Measurements from ENCODE around the gene SEMA4G. TPM values are rescaled to one million over a fixed set of nuclear protein-coding genes. Genes with fewer than 3 reads are reported as not detected.

The SEMA4G gene
- total and polyA plus RNA-seq, 2 of the 8 experiments (the other 6 are each of a cell fraction or from before 2014, with no cell fraction given) = 7.1 to 18.2 TPM

DNA sequence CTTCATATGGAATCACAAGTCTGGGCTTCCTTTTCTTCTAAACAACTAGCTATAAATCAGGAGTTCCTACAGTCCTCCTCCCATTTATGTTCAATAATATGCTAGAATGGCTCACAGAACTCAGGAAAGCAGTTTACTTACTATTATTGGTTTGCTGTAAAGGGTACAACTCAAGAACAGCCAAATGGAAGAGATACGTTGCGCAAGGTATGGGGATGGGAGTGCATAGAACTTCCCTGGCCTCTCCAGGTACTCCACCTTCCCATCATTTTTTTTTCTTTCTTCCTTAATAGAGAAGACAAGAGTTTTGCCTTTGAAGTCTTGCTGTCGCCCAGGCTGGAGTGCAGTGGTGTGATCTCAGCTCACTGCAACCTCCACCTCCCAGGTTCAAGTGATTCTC, 27.1 kb upstream of the SEMA4G start:
- Histone ChIP-seq H3K4me2 (ENCODE audit: insufficient read depth in 1 of 2, low read depth in 2 of 2, low read length in 2 of 2) (no peak overlapping the region), H2BK20ac (ENCODE audit: low read length) (no peak overlapping the region), H4K5ac (ENCODE audit: insufficient read length, low read depth, low read length) (no peak overlapping the region), H3K9ac (replicated peaks in 1 of 4; ENCODE audit: extremely low read depth in 1 of 4, low read depth in 3 of 4, low read length in 3 of 4) (no peak overlapping the region), H3K36me3 (ENCODE audit: control insufficient read depth in 2 of 4, insufficient read depth in 4 of 4, low read length in 3 of 4) (peaks cover 5 to 69% (median 19%) of the 10 kb centered on the region in 4 experiments; a peak in 7 of 8 replicates), H2BK12ac (ENCODE audit: low read depth, low read length) (no peak overlapping the region), H2AK5ac (ENCODE audit: low read depth, low read length) (no peak overlapping the region), H3K4me3 (ENCODE audit: extremely low read depth in 1 of 4, insufficient read depth in 2 of 4, low read depth in 3 of 4, low read length in 4 of 4) (no peak overlapping the region), H3K4ac (replicated peaks; ENCODE audit: insufficient read length, low read depth, low read length) (no peak overlapping the region), H3K9me3 (ENCODE audit: insufficient read depth in 2 of 2, low read depth in 1 of 2, low read length in 1 of 2) (no peaks in the 10 kb centered on the region), H4K91ac (replicated peaks; ENCODE audit: insufficient read length, low read length) (no peak overlapping the region), H2AFZ (ENCODE audit: low read length) (no peak overlapping the region), H3K27ac (ENCODE audit: low read depth, low read length) (no peak overlapping the region), H2BK120ac (replicated peaks; ENCODE audit: low read depth, low read length) (no peak overlapping the region), H3K27me3 (replicated peaks in 1 of 4; ENCODE audit: control insufficient read depth in 3 of 4, extremely low read depth in 1 of 4, insufficient read depth in 3 of 4, low read length in 3 of 4) (no peaks in the 10 kb centered on the region), H3K4me1 (replicated peaks in 1 of 4; ENCODE audit: control insufficient read depth in 3 of 4, insufficient read depth in 4 of 4, low read length in 3 of 4) (no peaks in the 10 kb centered on the region), H3K14ac (ENCODE audit: insufficient read length) (no peak overlapping the region), H2BK15ac (ENCODE audit: low read length) (no peak overlapping the region), H4K8ac (ENCODE audit: extremely low read depth, insufficient read depth, low read length) (no peak overlapping the region), H4K20me1 (replicated peaks in 1 of 2; ENCODE audit: control insufficient read depth in 1 of 2, insufficient read depth in 2 of 2, low read length in 2 of 2) (no peaks in the 10 kb centered on the region), H3K23ac (ENCODE audit: insufficient read length) (no peak overlapping the region), H3K18ac (ENCODE audit: extremely low read depth, low read length) (no peak overlapping the region), H3K79me2 (ENCODE audit: control insufficient read depth in 1 of 2, insufficient read depth in 2 of 2, low read length in 2 of 2) (no peaks in the 10 kb centered on the region), H3K79me1 (ENCODE audit: low read depth, low read length) (no peaks in the 10 kb centered on the region), H3K56ac (replicated peaks; ENCODE audit: insufficient read length, low read depth, low read length) (no peak overlapping the region), H3K23me2 (ENCODE audit: low read depth, low read length) (peaks cover 2% of the 10 kb centered on the region; the same call in 1 of the 2 replicates), H2BK5ac (ENCODE audit: low read depth, low read length) (no peak overlapping the region)
- TF ChIP-seq SP4 (IDR thresholded peaks at IDR 0.05; ENCODE audit: low read length) = no peak
- TF ChIP-seq BACH1 (IDR thresholded peaks at IDR 0.05; ENCODE audit: low read length) = no peak
- TF ChIP-seq EZH2 (IDR thresholded peaks at IDR 0.05; ENCODE audit: low read depth, low read length, severe bottlenecking) = no peak
- TF ChIP-seq, protein P1, sequence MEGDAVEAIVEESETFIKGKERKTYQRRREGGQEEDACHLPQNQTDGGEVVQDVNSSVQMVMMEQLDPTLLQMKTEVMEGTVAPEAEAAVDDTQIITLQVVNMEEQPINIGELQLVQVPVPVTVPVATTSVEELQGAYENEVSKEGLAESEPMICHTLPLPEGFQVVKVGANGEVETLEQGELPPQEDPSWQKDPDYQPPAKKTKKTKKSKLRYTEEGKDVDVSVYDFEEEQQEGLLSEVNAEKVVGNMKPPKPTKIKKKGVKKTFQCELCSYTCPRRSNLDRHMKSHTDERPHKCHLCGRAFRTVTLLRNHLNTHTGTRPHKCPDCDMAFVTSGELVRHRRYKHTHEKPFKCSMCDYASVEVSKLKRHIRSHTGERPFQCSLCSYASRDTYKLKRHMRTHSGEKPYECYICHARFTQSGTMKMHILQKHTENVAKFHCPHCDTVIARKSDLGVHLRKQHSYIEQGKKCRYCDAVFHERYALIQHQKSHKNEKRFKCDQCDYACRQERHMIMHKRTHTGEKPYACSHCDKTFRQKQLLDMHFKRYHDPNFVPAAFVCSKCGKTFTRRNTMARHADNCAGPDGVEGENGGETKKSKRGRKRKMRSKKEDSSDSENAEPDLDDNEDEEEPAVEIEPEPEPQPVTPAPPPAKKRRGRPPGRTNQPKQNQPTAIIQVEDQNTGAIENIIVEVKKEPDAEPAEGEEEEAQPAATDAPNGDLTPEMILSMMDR (IDR thresholded peaks at IDR 0.05; ENCODE audit: control extremely low read depth in 1 of 3, insufficient read depth in 1 of 3, low read depth in 1 of 3, low read length in 3 of 3) = no peak
- TF ChIP-seq SP1 (IDR thresholded peaks at IDR 0.05; ENCODE audit: low read depth, low read length) = no peak
- no peak for TF ChIP-seq TCF12 (IDR thresholded peaks at IDR 0.05; ENCODE audit: low read depth, low read length)
- peak; percentile 28; the same call in 1 of the 2 replicates for TF ChIP-seq CEBPB (IDR thresholded peaks at IDR 0.05; ENCODE audit: low read depth, low read length)
- no peak for TF ChIP-seq BRCA1 (IDR thresholded peaks at IDR 0.05; ENCODE audit: low read depth, low read length)
- FAIRE-seq (no peak), DNase-seq (ENCODE audit: low read depth in 1 of 2, low spot score in 2 of 2) (no peak)
- 93% methylated on average over 3 of the region's 3 CpGs; no CpG with 5 or more reads in 1 of the 2 experiments for WGBS, 2 experiments (ENCODE audit: extremely low coverage in 1 of 2, insufficient coverage in 1 of 2, insufficient read length in 1 of 2, insufficient replicate concordance in 2 of 2, low coverage in 1 of 2, low lambda C conversion rate in 2 of 2, missing lambda C conversion rate in 1 of 2)
- ChIA-PET POLR2A (ENCODE audit: partially characterized antibody) (interaction anchor here (1.2 to 1.3 kb wide), 2 partner anchors 8 to 20 kb away, joined by 3 to 4 read pairs; no protein-coding TSS in a partner anchor), CTCF (ENCODE audit: partially characterized antibody) (interaction anchor here (1.4 kb wide), 2 partner anchors 8 to 12 kb away, joined by 3 to 6 read pairs; no protein-coding TSS in a partner anchor)

Data from H1 (cell line).